A204.1 (cell line): ENCODE data around the gene PGK2.

Source experiments
- FAIRE-seq: peaks from 2 replicates; lab custom pipeline; 2012; peaks lifted over from hg19 to GRCh38; lab: Jason Lieb, UNC

PGK2 gene

GRCh38 chr6:49736017-49736508 lies 51.0 kb downstream of the PGK2 start:
- FAIRE-seq, result no peak
